SK-N-SH (cell line): ENCODE measurements around the gene KLHL7. TPM values are rescaled to one million over a fixed set of nuclear protein-coding genes. Genes with fewer than 3 reads are reported as not detected.
"Not testable (repeated sequence)": the region's sequence is repeated elsewhere in the genome, so short reads cannot be mapped to it uniquely, and the experiment has no call there.

Experiments used
- CTCF ChIA-PET: fragments of 300-600, 350-600 bp; formaldehyde crosslinking; extraction: SDS; loops from one replicate; lab custom pipeline; 2021; lab: Yijun Ruan, JAX
- POLR2A ChIA-PET: fragments of 350-600 bp; sonication (Branson Sonifier 250); formaldehyde crosslinking; extraction: SDS; loops from one replicate; lab custom pipeline; 2020; ENCODE audit warnings: antibody characterized with exemption, inconsistent platforms; lab: Yijun Ruan, JAX
- DNase-seq: peaks from one replicate; pipeline ENCODE4 v3.0.0; 2012
- H2AFZ ChIP-seq: fragments of 200-600 bp; sonication (generic); 2 replicates; pipeline ENCODE4 v1.8.1; 2016; ENCODE audit warnings: antibody characterized with exemption, mild to moderate bottlenecking, low read depth
- H3F3A ChIP-seq: fragments of 200-600 bp; sonication (generic); replicated peaks from 2 replicates; pipeline ENCODE3; 2016; ENCODE audit warnings: antibody characterized with exemption, mild to moderate bottlenecking; ENCODE audit not compliant: insufficient read depth
- H3K27ac ChIP-seq, 2 experiments: fragments of 200-500 bp in 1 of 2; fragments of 200-600 bp in 1 of 2; sonication (Bioruptor generic) in 1 of 2; sonication (generic), shearing (Covaris generic) in 1 of 2; 2 replicates each; pipeline versions ENCODE4 v1.5.1 to v1.6.1; 2014 to 2016; ENCODE audit warnings: low read depth in 2 of 2, inconsistent platforms in 1 of 2, low read length in 1 of 2, mild to moderate bottlenecking in 1 of 2, mixed read lengths in 1 of 2
- H3K27me3 ChIP-seq: fragments of 200-600 bp; sonication (generic), shearing (Covaris generic); 2 replicates; pipeline ENCODE4 v1.6.1; 2016; ENCODE audit warnings: mixed run types; ENCODE audit not compliant: insufficient read depth
- H3K36me3 ChIP-seq, 2 experiments: fragments of 200-500 bp in 1 of 2; fragments of 200-600 bp in 1 of 2; sonication (Bioruptor generic) in 1 of 2; sonication (generic) in 1 of 2; replicated peaks in 1 of 2; 2 replicates each; pipeline versions ENCODE3 to v1.5.1; 2014 to 2016; ENCODE audit warnings: low read length in 1 of 2, mild to moderate bottlenecking in 1 of 2; ENCODE audit not compliant: insufficient read depth in 2 of 2, control insufficient read depth in 1 of 2
- H3K4me1 ChIP-seq, 2 experiments: fragments of 200-500 bp in 1 of 2; fragments of 200-600 bp in 1 of 2; sonication (Bioruptor generic) in 1 of 2; sonication (generic), shearing (Covaris generic) in 1 of 2; 2 replicates each; pipeline versions ENCODE4 v1.5.1 to v1.6.1; 2014 to 2016; ENCODE audit warnings: low read depth in 1 of 2, low read length in 1 of 2, mixed run types in 1 of 2; ENCODE audit not compliant: insufficient read depth in 2 of 2, control insufficient read depth in 1 of 2
- H3K4me2 ChIP-seq: fragments of 200-600 bp; sonication (generic), shearing (Covaris generic); 2 replicates; pipeline ENCODE4 v1.6.1; 2017; ENCODE audit warnings: mixed run types
- H3K4me3 ChIP-seq, 2 experiments: fragments of 200-500 bp in 1 of 2; fragments of 200-600 bp in 1 of 2; sonication (Bioruptor generic) in 1 of 2; sonication (generic), shearing (Covaris generic) in 1 of 2; 2 replicates each; pipeline versions ENCODE4 v1.5.1 to v1.8.1; 2014 to 2016; ENCODE audit warnings: low read depth in 2 of 2, inconsistent platforms in 1 of 2, low read length in 1 of 2, mild to moderate bottlenecking in 1 of 2, mixed read lengths in 1 of 2, moderate library complexity in 1 of 2
- H3K79me2 ChIP-seq: fragments of 200-600 bp; sonication (generic); 2 replicates; pipeline ENCODE4 v1.8.1; 2017; ENCODE audit warnings: mild to moderate bottlenecking; ENCODE audit not compliant: insufficient read depth
- H3K9ac ChIP-seq: fragments of 200-600 bp; sonication (generic); 2 replicates; pipeline ENCODE4 v1.6.1; 2017; ENCODE audit warnings: mixed run types
- H3K9me2 ChIP-seq: fragments of 200-600 bp; sonication (generic); 2 replicates; pipeline ENCODE4 v1.6.1; 2017; ENCODE audit warnings: mixed run types
- H3K9me3 ChIP-seq: fragments of 200-600 bp; sonication (generic); 2 replicates; pipeline ENCODE4 v1.6.1; 2017; ENCODE audit warnings: mixed run types, mild to moderate bottlenecking, moderate library complexity
- H4K20me1 ChIP-seq: fragments of 200-600 bp; sonication (generic); 2 replicates; pipeline ENCODE4 v1.6.1; 2017; ENCODE audit warnings: mild to moderate bottlenecking, mixed run types; ENCODE audit not compliant: insufficient read depth
- CHD2 ChIP-seq: fragments of 150-350 bp; IDR thresholded peaks from 2 replicates; pipeline ENCODE4 v1.6.1; 2018; ENCODE audit warnings: low read length; ENCODE audit not compliant: partially characterized antibody
- ELF1 ChIP-seq: IDR thresholded peaks from 2 replicates; pipeline ENCODE4 v1.4.0; 2012
- EP300 ChIP-seq, 2 experiments: IDR thresholded peaks; 2 replicates each; pipeline versions ENCODE4 v1.4.0 to v1.6.1; 2012; ENCODE audit warnings: borderline replicate concordance in 1 of 2, low read depth in 1 of 2, low read length in 1 of 2
- FOSL2 ChIP-seq: IDR thresholded peaks from 2 replicates; pipeline ENCODE4 v1.4.0; 2012; ENCODE audit warnings: low read depth, mild to moderate bottlenecking, moderate library complexity, borderline replicate concordance
- FOXJ3 ChIP-seq: sonication (generic); formaldehyde crosslinking; IDR thresholded peaks from 2 replicates; pipeline ENCODE4 v1.5.1; 2020; ENCODE audit warnings: mild to moderate bottlenecking, missing genetic modification reagents
- GABPA ChIP-seq: IDR thresholded peaks from 2 replicates; pipeline ENCODE4 v1.4.0; 2012; ENCODE audit warnings: low read depth, mild to moderate bottlenecking
- GATA2 ChIP-seq: sonication (generic); formaldehyde crosslinking; IDR thresholded peaks from 2 replicates; pipeline ENCODE4 v1.5.0; 2020; ENCODE audit warnings: mild to moderate bottlenecking, missing genetic modification reagents
- JUND ChIP-seq: IDR thresholded peaks from 2 replicates; pipeline ENCODE4 v1.4.0; 2012
- MAX ChIP-seq: IDR thresholded peaks from 2 replicates; pipeline ENCODE4 v1.4.0; 2012; ENCODE audit warnings: low read depth
- MEF2A ChIP-seq: IDR thresholded peaks from 2 replicates; pipeline ENCODE4 v1.4.0; 2012; ENCODE audit warnings: low read depth, borderline replicate concordance
- MXI1 ChIP-seq: IDR thresholded peaks from 2 replicates; pipeline ENCODE4 v1.6.1; 2012; ENCODE audit warnings: mild to moderate bottlenecking, low read depth, low read length, improper control_type of control experiment
- POLR2AphosphoS5 ChIP-seq: IDR thresholded peaks from 2 replicates; pipeline ENCODE4 v1.6.1; 2012; ENCODE audit warnings: low read depth, low read length
- RAD21 ChIP-seq: IDR thresholded peaks from 2 replicates; pipeline ENCODE4 v1.6.1; 2012; ENCODE audit warnings: mild to moderate bottlenecking, low read length
- RCOR1 ChIP-seq: fragments of 150-350 bp; IDR thresholded peaks from 2 replicates; pipeline ENCODE4 v1.6.1; 2017; ENCODE audit warnings: antibody characterized with exemption, low read length
- REST ChIP-seq: IDR thresholded peaks from 2 replicates; pipeline ENCODE4 v1.6.1; 2012; ENCODE audit warnings: mild to moderate bottlenecking, low read depth, low read length, moderate library complexity
- RFX5 ChIP-seq: IDR thresholded peaks from 2 replicates; pipeline ENCODE4 v1.6.1; 2012; ENCODE audit warnings: mild to moderate bottlenecking, improper control_type of control experiment, low read length
- TAF1 ChIP-seq: IDR thresholded peaks from 2 replicates; pipeline ENCODE4 v1.6.1; 2012; ENCODE audit warnings: low read depth, mild to moderate bottlenecking, low read length, moderate library complexity, borderline replicate concordance
- TCF12 ChIP-seq: IDR thresholded peaks from 2 replicates; pipeline ENCODE4 v1.4.0; 2012
- WGBS: methylation state at CpG from one replicate; pipeline ENCODE4 v1.1.6; 2017; ENCODE audit warnings: low lambda C conversion rate; 5-methylcytosine and 5-hydroxymethylcytosine counted together
- polyA plus RNA-seq, 3 experiments: library from polyadenylated mRNA; depleted of rRNA; stranded (reverse); fragments of >200 nt; gene quantifications; 2 replicates each; pipeline ENCODE4 v1.2.3, GENCODE V29; 2012
- TF ChIP-seq, protein P1 (sequence below): fragments of 200-600 bp; sonication (generic); IDR thresholded peaks from 2 replicates; pipeline ENCODE4 v1.6.1; 2017; ENCODE audit warnings: antibody characterized with exemption, mild to moderate bottlenecking, moderate library complexity

KLHL7 gene
- polyA plus RNA-seq, 1 of the 3 experiments (the other 2 are of a cell fraction): 30.8 TPM

DNA sequence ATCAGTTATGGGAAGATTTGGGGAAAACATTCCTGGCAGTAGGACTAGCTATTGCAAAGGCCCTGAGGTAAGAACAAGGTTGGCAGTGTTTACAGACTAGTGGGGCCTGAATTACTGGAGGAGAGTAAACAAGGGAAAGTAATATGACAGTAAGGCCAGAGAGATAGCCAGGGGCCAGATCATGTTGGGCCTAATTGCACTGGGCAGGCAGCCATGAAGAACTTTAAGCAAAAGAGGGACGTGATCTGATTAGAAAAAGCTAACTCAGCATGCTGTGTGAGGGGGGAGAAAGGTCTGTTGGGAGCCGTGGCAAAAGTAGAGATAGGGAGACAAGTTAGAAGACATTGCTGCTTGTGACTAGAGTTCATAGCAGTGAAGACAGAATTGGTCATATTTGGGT is 85.4 kb downstream of the KLHL7 start:
- TF ChIP-seq RAD21 (0 out of 2 replicates have a peak, but pooled peaks have one; percentile 26), GABPA (no peak), TAF1 (no peak), MXI1 (peak; percentile 54; the same call in 1 of the 2 replicates), EP300 (IDR thresholded peaks at IDR 0.05; ENCODE audit: borderline replicate concordance in 1 of 2, low read depth in 1 of 2, low read length in 1 of 2) (peak in 1 of 2 experiments; percentile 58; a peak in 1 of 4 replicates), TCF12 (no peak), REST (no peak), POLR2AphosphoS5 (no peak), JUND (no peak), RCOR1 (peak; percentile 89), ELF1 (no peak), RFX5 (no peak), MAX (no peak), FOXJ3 (CRISPR knock-in tag) (peak; percentile 92), CHD2 (peak; percentile 72), FOSL2 (no peak), GATA2 (CRISPR knock-in tag) (peak; percentile 87), MEF2A (no peak)
- TF ChIP-seq, protein P1, sequence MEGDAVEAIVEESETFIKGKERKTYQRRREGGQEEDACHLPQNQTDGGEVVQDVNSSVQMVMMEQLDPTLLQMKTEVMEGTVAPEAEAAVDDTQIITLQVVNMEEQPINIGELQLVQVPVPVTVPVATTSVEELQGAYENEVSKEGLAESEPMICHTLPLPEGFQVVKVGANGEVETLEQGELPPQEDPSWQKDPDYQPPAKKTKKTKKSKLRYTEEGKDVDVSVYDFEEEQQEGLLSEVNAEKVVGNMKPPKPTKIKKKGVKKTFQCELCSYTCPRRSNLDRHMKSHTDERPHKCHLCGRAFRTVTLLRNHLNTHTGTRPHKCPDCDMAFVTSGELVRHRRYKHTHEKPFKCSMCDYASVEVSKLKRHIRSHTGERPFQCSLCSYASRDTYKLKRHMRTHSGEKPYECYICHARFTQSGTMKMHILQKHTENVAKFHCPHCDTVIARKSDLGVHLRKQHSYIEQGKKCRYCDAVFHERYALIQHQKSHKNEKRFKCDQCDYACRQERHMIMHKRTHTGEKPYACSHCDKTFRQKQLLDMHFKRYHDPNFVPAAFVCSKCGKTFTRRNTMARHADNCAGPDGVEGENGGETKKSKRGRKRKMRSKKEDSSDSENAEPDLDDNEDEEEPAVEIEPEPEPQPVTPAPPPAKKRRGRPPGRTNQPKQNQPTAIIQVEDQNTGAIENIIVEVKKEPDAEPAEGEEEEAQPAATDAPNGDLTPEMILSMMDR: no peak
- Histone ChIP-seq H3K27ac (peak overlapping the region in 1 of 2 experiments; percentile 70; a peak in 2 of 4 replicates), H3K9ac (no peak overlapping the region), H3K4me1 (peaks cover 0 to 9% of the 10 kb centered on the region in 2 experiments; a peak in 2 of 4 replicates), H4K20me1 (no peaks in the 10 kb centered on the region), H3K36me3 (peaks cover 50 to 73% of the 10 kb centered on the region in 2 experiments), H2AFZ (no peak overlapping the region), H3K9me2 (no peaks in the 10 kb centered on the region; the same call in 1 of the 2 replicates), H3K27me3 (no peaks in the 10 kb centered on the region), H3K4me3 (no peak overlapping the region), H3K79me2 (peaks cover 41% of the 10 kb centered on the region), H3F3A (peaks cover 4% of the 10 kb centered on the region), H3K4me2 (no peak overlapping the region), H3K9me3 (no peaks in the 10 kb centered on the region)
- POLR2A ChIA-PET: interaction anchor here (1.2 kb wide), 1 partner anchor 85 kb away, joined by 5 read pairs; no protein-coding TSS in a partner anchor
- 51% methylated on average over 2 of the region's 2 CpGs for WGBS
- CTCF ChIA-PET: interaction anchor here (0.7 to 2.1 kb wide), 9 partner anchors 9 to 239 kb away, joined by 3 to 10 read pairs (median 3); no protein-coding TSS in a partner anchor
- peak; percentile 83 for DNase-seq

DNA sequence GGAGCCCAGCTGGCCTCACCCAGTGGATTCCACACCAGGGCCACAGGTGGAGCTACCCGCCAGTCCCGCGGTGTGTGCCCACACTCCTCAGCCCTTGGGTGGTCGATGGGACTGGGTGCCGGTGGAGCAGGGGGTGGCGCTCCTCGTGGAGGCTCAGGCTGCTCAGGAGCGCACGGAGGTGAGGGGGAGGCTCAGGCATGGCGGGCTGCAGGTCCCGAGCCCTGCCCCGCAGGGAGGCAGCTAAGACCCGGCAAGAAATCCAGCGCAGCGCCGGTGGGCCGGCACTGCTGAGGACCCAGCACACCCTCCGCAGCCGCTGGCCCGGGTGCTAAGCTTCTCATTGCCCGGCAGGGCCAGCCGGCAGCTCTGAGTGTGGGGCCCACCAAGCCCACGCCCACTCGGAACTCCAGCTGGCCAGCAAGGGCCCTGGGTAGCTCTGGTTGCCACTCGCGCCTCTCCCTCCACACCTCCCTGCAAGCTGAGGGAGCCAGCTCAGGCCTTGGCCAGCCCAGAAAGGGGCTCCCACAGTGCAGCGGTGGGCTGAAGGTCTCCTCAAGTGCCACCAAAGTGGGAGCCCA is 88.2 kb downstream of the KLHL7 start:
- POLR2A ChIA-PET: interaction anchor here (1.3 kb wide), 1 partner anchor 9 kb away, joined by 5 read pairs; no protein-coding TSS in a partner anchor
- H3K9me2 ChIP-seq, H3K4me2 ChIP-seq, H3K4me3 ChIP-seq, H3K9ac ChIP-seq, H3K9me3 ChIP-seq, H3F3A ChIP-seq, H2AFZ ChIP-seq, H4K20me1 ChIP-seq, H3K27ac ChIP-seq, DNase-seq, H3K27me3 ChIP-seq: not testable (repeated sequence)
- H3K79me2 ChIP-seq: peaks cover 17% of the 10 kb centered on the region; the same call in 1 of the 2 replicates
- 98% methylated on average over 15 of the region's 27 CpGs for WGBS
- CTCF ChIA-PET: interaction anchor here (0.7 to 1.6 kb wide), 2 partner anchors 9 to 82 kb away, joined by 3 to 10 read pairs; no protein-coding TSS in a partner anchor
- peaks cover 0 to 14% of the 10 kb centered on the region in 2 experiments; a peak in 2 of 4 replicates for H3K4me1 ChIP-seq
- H3K36me3 ChIP-seq: peaks cover 41 to 56% of the 10 kb centered on the region in 2 experiments
